HepG2 (cell line): ENCODE results near the gene JMJD7. TPM values are rescaled to one million over a fixed set of nuclear protein-coding genes. Genes with fewer than 3 reads are reported as not detected.

Source experiments
- ATAC-seq: fragments of 200-7000 bp; cut with Tn5 transposase; 3 replicates; pipeline ENCODE4 v1.9.1; 2020; ENCODE audit warnings: mild to moderate bottlenecking, moderate library complexity
- BruUV-seq: library from RNA; stranded (reverse); fragments of 400-500 nt; replicated peaks from 2 replicates; lab custom pipeline; 2021; lab: Mats Ljungman, UMichigan
- CTCF ChIA-PET: fragments of 300-600 bp; formaldehyde crosslinking; extraction: SDS; loops from one replicate; lab custom pipeline; 2021; ENCODE audit warnings: low total read pairs, inconsistent platforms, low intra/inter-chr PET ratio; lab: Yijun Ruan, JAX
- POLR2A ChIA-PET: fragments of 350-600 bp; sonication (Branson Sonifier 250); formaldehyde crosslinking; loops from one replicate; lab custom pipeline; 2020; ENCODE audit warnings: antibody characterized with exemption, inconsistent platforms; lab: Yijun Ruan, JAX
- DNase-seq: peaks from one replicate; pipeline ENCODE4 v3.0.0-alpha.2; 2015; ENCODE audit warnings: low spot score
- FAIRE-seq: peaks from 3 replicates; lab custom pipeline; 2011; peaks lifted over from hg19 to GRCh38; lab: Jason Lieb, UNC
- H2AFZ ChIP-seq: one replicate; pipeline ENCODE4 v1.6.1; 2011; ENCODE audit warnings: low read length, inconsistent platforms
- H3K27ac ChIP-seq: fragments of 300-600 bp; 3 replicates; pipeline ENCODE4 v1.8.0; 2011; ENCODE audit warnings: mixed run types, mild to moderate bottlenecking, mixed read lengths, low read length, inconsistent platforms; ENCODE audit not compliant: insufficient read depth; ENCODE audit errors: extremely low read length
- H3K27me3 ChIP-seq, 2 experiments: fragments of 200-600 bp in 1 of 2; 2 replicates in 1 of 2; 3 replicates in 1 of 2; pipeline versions ENCODE4 v1.6.0 to v1.8.0; 2011; ENCODE audit warnings: low read length in 2 of 2, mild to moderate bottlenecking in 2 of 2, moderate library complexity in 2 of 2, inconsistent platforms in 1 of 2; ENCODE audit not compliant: insufficient read depth in 2 of 2, control insufficient read depth in 1 of 2
- H3K36me3 ChIP-seq, 2 experiments: fragments of 200-600 bp in 1 of 2; replicated peaks in 1 of 2; 2 replicates in 1 of 2; 3 replicates in 1 of 2; pipeline versions ENCODE4 v1.5.1 to v1.8.0; 2011; ENCODE audit warnings: low read length in 2 of 2, inconsistent platforms in 1 of 2; ENCODE audit not compliant: insufficient read depth in 2 of 2, control insufficient read depth in 1 of 2
- H3K4me1 ChIP-seq: 2 replicates; pipeline ENCODE4 v1.5.1; 2012; ENCODE audit warnings: low read length, inconsistent platforms; ENCODE audit not compliant: insufficient read depth
- H3K4me2 ChIP-seq: 2 replicates; pipeline ENCODE4 v1.6.0; 2011; ENCODE audit warnings: low read depth, low read length, inconsistent platforms
- H3K4me3 ChIP-seq, 3 experiments: fragments of 200-600 bp in 1 of 3; sonication (generic), shearing (Covaris generic) in 1 of 3; replicated peaks in 1 of 3; 2 replicates each; pipeline ENCODE4 v1.5.1; 2011 to 2016; ENCODE audit warnings: low read length in 3 of 3, inconsistent platforms in 2 of 3, low read depth in 2 of 3, mild to moderate bottlenecking in 2 of 3, control low read depth in 1 of 3, mixed read lengths in 1 of 3; ENCODE audit not compliant: insufficient read depth in 1 of 3
- H3K79me2 ChIP-seq: one replicate; pipeline ENCODE4 v1.6.1; 2011; ENCODE audit warnings: low read length, inconsistent platforms; ENCODE audit not compliant: insufficient read depth
- H3K9ac ChIP-seq: 2 replicates; pipeline ENCODE4 v1.6.0; 2011; ENCODE audit warnings: mild to moderate bottlenecking, low read depth, low read length, inconsistent platforms; ENCODE audit not compliant: insufficient read depth
- H3K9me3 ChIP-seq: 2 replicates; pipeline ENCODE4 v1.5.1; 2012; ENCODE audit warnings: mild to moderate bottlenecking, low read length
- H4K20me1 ChIP-seq: 2 replicates; pipeline ENCODE4 v1.6.0; 2011; ENCODE audit warnings: inconsistent platforms, mild to moderate bottlenecking, low read length, moderate library complexity; ENCODE audit not compliant: insufficient read depth
- E2F1 ChIP-seq: sonication (generic); formaldehyde crosslinking; IDR thresholded peaks from 2 replicates; pipeline ENCODE4 v1.5.0; 2020; ENCODE audit warnings: missing genetic modification reagents
- MATR3 ChIP-seq: sonication (generic); formaldehyde crosslinking; IDR thresholded peaks from 2 replicates; pipeline ENCODE4 v1.4.0; 2020; ENCODE audit warnings: missing genetic modification reagents
- MBNL3 ChIP-seq: fragments of 250-450 bp; sonication (Bioruptor Pico); conservative IDR thresholded peaks from 2 replicates; pipeline ENCODE4 v1.8.0; 2022; ENCODE audit warnings: mild to moderate bottlenecking, inconsistent platforms
- NFIB ChIP-seq: sonication (generic); formaldehyde crosslinking; IDR thresholded peaks from 2 replicates; pipeline ENCODE4 v1.9.0; 2021; ENCODE audit warnings: missing genetic modification reagents, mild to moderate bottlenecking, borderline replicate concordance
- NFKB2 ChIP-seq: sonication (generic); formaldehyde crosslinking; IDR thresholded peaks from 2 replicates; pipeline ENCODE4 v1.4.0; 2020; ENCODE audit warnings: missing genetic modification reagents, borderline replicate concordance
- ZNF280B ChIP-seq: sonication (generic); formaldehyde crosslinking; IDR thresholded peaks from 2 replicates; pipeline ENCODE4 v1.5.0; 2020; ENCODE audit warnings: missing genetic modification reagents, mild to moderate bottlenecking, borderline replicate concordance
- ZNF552 ChIP-seq: sonication (generic); formaldehyde crosslinking; IDR thresholded peaks from 2 replicates; pipeline ENCODE4 v1.9.0; 2022; ENCODE audit warnings: missing genetic modification reagents, mild to moderate bottlenecking, borderline replicate concordance
- ZNF75D ChIP-seq: sonication (generic); formaldehyde crosslinking; IDR thresholded peaks from 2 replicates; pipeline ENCODE4 v1.8.1; 2023; ENCODE audit warnings: missing genetic modification reagents, mild to moderate bottlenecking, borderline replicate concordance
- ZSCAN5A ChIP-seq: sonication (generic); formaldehyde crosslinking; IDR thresholded peaks from 2 replicates; pipeline ENCODE4 v1.8.0; 2022; ENCODE audit warnings: mild to moderate bottlenecking, missing genetic modification reagents, borderline replicate concordance
- WGBS: methylation state at CpG from one replicate; pipeline ENCODE4 v1.1.6; 2017; ENCODE audit warnings: low lambda C conversion rate; 5-methylcytosine and 5-hydroxymethylcytosine counted together
- in situ Hi-C: cut with HindIII; loops from 2 replicates; pipeline ENCODE4 v1.10.0; 2017; ENCODE audit warnings: low pct_unique_long_range_greater_than_20kb; ENCODE audit not compliant: extremely low pct_ligation_motif_present
- intact Hi-C: fragments of 100-400 bp; cut with micrococcal nuclease; formaldehyde crosslinking; loops from one replicate; pipeline ENCODE4 v1.10.0; 2022; ENCODE audit not compliant: unreplicated experiment
- polyA plus RNA-seq, 8 experiments: library from polyadenylated mRNA; depleted of rRNA in 3 of 8; stranded (reverse) in 7 of 8; unstranded in 1 of 8; fragments of >200 nt; fragmentation: Illumina TruSeq in 4 of 8; extraction: Trizol in 4 of 8; gene quantifications; 2 replicates each; pipeline versions ENCODE4 v1.2.1 to v1.2.3, GENCODE V29; 2011 to 2016; ENCODE audit warnings: low read depth in 4 of 8, missing spikeins in 1 of 8, mixed read lengths in 1 of 8; ENCODE audit not compliant: insufficient read depth in 1 of 8
- total RNA-seq, 5 experiments: library from RNA; depleted of rRNA; stranded (reverse); fragments of >200 nt; fragmentation: Illumina TruSeq; extraction: Trizol; gene quantifications; 2 replicates each; pipeline ENCODE4 v1.2.3, GENCODE V29; 2016; ENCODE audit warnings: low read depth in 1 of 5

JMJD7 gene
- total and polyA plus RNA-seq, 2 of the 13 experiments (the other 11 are each of a cell fraction or from before 2014, with no cell fraction given) = 6.4 to 7.1 TPM

GRCh38 chr15:41839781-41840491 is 12.0 kb downstream of the JMJD7 start:
- FAIRE-seq = no peak
- no peak for ATAC-seq

More at GRCh38 chr15:41839781-41840491, 12.0 kb downstream of the JMJD7 start:
- H3K36me3 ChIP-seq = peaks cover 0 to 1% of the 10 kb centered on the region in 2 experiments; a peak in 3 of 5 replicates
- no peak overlapping the region for H3K9ac ChIP-seq
- TF ChIP-seq ZSCAN5A (no peak), ZNF552 (CRISPR knock-in tag) (no peak), NFIB (no peak), MBNL3 (CRISPR knock-in tag) (no peak), NFKB2 (CRISPR knock-in tag) (no peak), MATR3 (CRISPR knock-in tag) (no peak), E2F1 (CRISPR knock-in tag) (no peak), ZNF280B (no peak), ZNF75D (no peak)
- H3K79me2 ChIP-seq = no peaks in the 10 kb centered on the region
- H3K27ac ChIP-seq = no peak overlapping the region
- no peaks in the 10 kb centered on the region; a peak in 1 of 5 replicates for H3K27me3 ChIP-seq
- CTCF ChIA-PET = no interaction called here
- H2AFZ ChIP-seq = no peak overlapping the region
- intact Hi-C loops = no loop called here
- H3K9me3 ChIP-seq = no peaks in the 10 kb centered on the region
- WGBS = 92% methylated on average over 11 of the region's 16 CpGs
- DNase-seq = no peak
- POLR2A ChIA-PET = no interaction called here
- no peak overlapping the region for H3K4me2 ChIP-seq
- in situ Hi-C loops = no loop called here
- BruUV-seq = no TSS peak
- no peaks in the 10 kb centered on the region for H3K4me1 ChIP-seq
- H3K4me3 ChIP-seq = no peak overlapping the region
- H4K20me1 ChIP-seq = no peaks in the 10 kb centered on the region
